GM12801 (cell line): ENCODE measurements around the gene SORCS2.

Experiments used
- CTCF ChIP-seq: IDR thresholded peaks from one replicate; pipeline ENCODE4 v1.5.1; 2011; ENCODE audit warnings: control low read depth; ENCODE audit not compliant: insufficient read length; ENCODE audit errors: extremely low read depth

The SORCS2 gene

DNA sequence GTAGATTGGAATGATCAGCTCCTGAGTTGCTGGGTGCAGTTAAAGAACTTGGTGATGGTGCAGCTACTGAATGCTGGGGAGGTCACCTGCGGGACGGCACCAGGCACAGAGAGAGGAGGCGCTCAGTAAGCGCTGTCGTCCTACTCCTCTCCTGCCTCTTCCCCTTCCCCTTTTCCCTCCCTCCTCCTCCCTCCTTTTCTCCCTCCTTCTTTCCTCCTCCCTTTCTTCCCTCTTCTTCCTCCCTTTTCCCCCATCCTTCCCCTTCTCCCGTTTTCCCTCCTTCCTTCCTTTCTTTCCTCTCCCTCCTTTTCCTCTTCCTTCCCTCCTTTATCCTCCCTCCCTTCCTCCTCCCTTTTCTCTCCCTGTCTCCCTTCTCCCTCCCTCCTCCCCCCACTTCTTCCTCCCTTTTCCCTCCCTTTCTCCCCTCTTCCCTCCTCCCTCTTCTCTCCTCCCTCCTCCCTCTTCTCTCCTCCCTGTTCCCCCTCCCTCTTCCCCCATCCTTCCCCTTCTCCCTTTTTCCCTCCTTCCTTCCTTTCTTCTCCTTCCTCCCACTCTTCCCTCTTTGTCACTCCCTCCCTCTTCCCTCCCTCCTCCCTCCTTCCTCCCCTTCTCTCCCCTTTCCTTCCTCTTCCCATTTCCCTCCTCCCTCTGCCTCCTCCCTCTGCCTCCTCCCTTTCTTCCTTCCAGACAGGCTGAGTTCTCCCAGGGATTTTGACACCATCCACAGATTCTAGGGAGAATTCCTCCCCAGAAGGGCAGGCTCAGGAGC lies 330.3 kb downstream of the SORCS2 start:
- no peak for TF ChIP-seq CTCF

- no peak for TF ChIP-seq CTCF
Observed at GRCh38 chr4:7523526-7523925, 331.2 kb downstream of the SORCS2 start.

- no peak for TF ChIP-seq CTCF
Observed at GRCh38 chr4:7524064-7524682, 331.8 kb downstream of the SORCS2 start.

DNA sequence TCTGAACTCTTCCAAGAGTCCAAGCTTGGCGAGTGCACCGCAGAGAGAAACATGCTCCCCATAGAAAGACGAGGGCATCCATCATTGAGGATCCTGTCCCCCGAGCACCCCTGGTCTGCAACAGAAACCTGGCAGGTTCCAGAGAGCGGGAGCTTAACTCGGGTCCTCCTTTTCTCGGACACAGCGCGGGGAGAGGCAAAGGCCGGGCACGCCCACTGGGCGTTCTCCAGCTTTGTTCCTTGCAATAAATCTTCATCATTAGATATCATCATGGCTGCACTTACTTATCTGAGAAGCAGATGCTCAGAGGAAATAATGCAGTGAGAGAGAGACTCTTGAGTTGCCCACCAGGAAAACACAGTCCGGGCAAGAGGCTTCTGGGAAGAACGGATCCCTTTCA lies 332.5 kb downstream of the SORCS2 start:
- no peak for TF ChIP-seq CTCF

DNA sequence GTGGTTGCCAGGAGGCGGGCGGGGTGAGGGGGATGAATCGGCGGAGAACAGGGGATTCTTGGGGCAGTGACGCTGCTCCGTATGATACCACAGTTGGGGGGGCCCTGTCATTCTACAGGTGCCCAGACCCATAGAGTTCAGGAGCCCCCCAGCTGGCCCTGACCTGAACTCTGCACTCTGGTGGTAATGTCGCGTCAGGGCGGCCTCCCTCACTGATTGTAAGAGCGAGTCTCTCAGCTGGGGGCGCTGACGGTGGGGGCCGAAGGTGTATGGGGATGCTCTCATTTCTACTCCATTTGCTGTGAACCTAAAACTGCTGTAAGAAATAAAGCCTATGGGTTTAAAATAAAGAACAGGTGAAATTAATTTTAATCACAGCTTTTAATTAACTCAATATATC lies 334.2 kb downstream of the SORCS2 start:
- no peak for TF ChIP-seq CTCF

- TF ChIP-seq CTCF: no peak
Observed at GRCh38 chr4:7526929-7527535, 334.7 kb downstream of the SORCS2 start.

GRCh38 chr4:7529368-7530080 lies 337.2 kb downstream of the SORCS2 start:
- TF ChIP-seq CTCF: no peak
